Cardiac muscle cell (in vitro differentiated cells and primary cell): ENCODE measurements around the gene LRP1B. TPM values are rescaled to one million over a fixed set of nuclear protein-coding genes. Genes with fewer than 3 reads are reported as not detected.

Source experiments
- DNase-seq, 2 donors: peaks; one replicate each; pipeline versions ENCODE4 v3.0.0 to v3.0.0-alpha.2; 2010 to 2017; ENCODE audit warnings: low read depth in 1 of 2, low spot score in 1 of 2
- H3K27ac ChIP-seq: fragments of 200-600 bp; sonication (generic); 2 replicates; pipeline ENCODE4 v1.5.1; 2016
- H3K27me3 ChIP-seq: fragments of 200-600 bp; sonication (generic); 2 replicates; pipeline ENCODE4 v1.6.0; 2016; ENCODE audit warnings: control low read depth
- H3K36me3 ChIP-seq: fragments of 200-600 bp; sonication (generic); 2 replicates; pipeline ENCODE4 v1.5.1; 2016; ENCODE audit warnings: control low read depth
- H3K4me1 ChIP-seq: fragments of 200-600 bp; sonication (generic); 2 replicates; pipeline ENCODE4 v1.8.1; 2017; ENCODE audit warnings: low read depth, mild to moderate bottlenecking, mixed run types
- H3K4me3 ChIP-seq: fragments of 200-600 bp; sonication (generic); 2 replicates; pipeline ENCODE4 v1.5.1; 2016; ENCODE audit warnings: mild to moderate bottlenecking
- H3K9me3 ChIP-seq: fragments of 200-600 bp; sonication (generic); 2 replicates; pipeline ENCODE4 v1.5.1; 2017; ENCODE audit warnings: low read depth, mild to moderate bottlenecking, control low read depth
- polyA plus RNA-seq: library from polyadenylated mRNA; unstranded; fragments of >200 nt; fragmentation: Nextera tagmentation; extraction: Ambion mirVana; gene quantifications from 2 replicates; pipeline ENCODE4 v1.2.1, GENCODE V29; 2016
- total RNA-seq: library from RNA; depleted of rRNA; stranded (reverse); fragments of >200 nt; gene quantifications from 2 replicates; pipeline ENCODE4 v1.2.3, GENCODE V29; 2016
- TF ChIP-seq, protein P1 (sequence below): IDR thresholded peaks from 2 replicates; pipeline ENCODE4 v1.5.1; 2012; ENCODE audit warnings: low read depth, mild to moderate bottlenecking, low read length

The LRP1B gene
- total and polyA plus RNA-seq, 2 experiments from 2014 or later: 1.2 to 2.5 TPM

DNA sequence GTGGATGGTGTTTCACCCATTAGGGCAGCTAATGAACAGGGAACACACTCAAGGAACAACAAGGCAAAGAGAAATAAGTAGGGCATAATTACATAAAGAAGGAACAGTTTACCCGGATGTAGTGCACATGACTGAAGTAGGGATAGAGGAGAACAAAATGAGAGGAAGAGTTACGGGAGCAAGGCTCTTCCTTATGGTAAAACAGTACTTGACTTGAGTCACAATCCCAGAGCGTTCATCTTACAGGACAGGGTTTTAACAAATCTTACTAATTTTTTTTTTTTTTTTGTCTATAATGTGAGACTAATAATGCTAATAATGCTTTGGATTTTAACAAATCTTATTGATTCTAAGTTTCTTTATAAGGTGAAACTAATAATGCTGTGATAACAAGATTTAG, 1329.5 kb downstream of the LRP1B start:
- H3K27me3 ChIP-seq: no peaks in the 10 kb centered on the region
- H3K4me3 ChIP-seq: no peak overlapping the region
- H3K27ac ChIP-seq: no peak overlapping the region
- H3K4me1 ChIP-seq: no peaks in the 10 kb centered on the region
- TF ChIP-seq, protein P1, sequence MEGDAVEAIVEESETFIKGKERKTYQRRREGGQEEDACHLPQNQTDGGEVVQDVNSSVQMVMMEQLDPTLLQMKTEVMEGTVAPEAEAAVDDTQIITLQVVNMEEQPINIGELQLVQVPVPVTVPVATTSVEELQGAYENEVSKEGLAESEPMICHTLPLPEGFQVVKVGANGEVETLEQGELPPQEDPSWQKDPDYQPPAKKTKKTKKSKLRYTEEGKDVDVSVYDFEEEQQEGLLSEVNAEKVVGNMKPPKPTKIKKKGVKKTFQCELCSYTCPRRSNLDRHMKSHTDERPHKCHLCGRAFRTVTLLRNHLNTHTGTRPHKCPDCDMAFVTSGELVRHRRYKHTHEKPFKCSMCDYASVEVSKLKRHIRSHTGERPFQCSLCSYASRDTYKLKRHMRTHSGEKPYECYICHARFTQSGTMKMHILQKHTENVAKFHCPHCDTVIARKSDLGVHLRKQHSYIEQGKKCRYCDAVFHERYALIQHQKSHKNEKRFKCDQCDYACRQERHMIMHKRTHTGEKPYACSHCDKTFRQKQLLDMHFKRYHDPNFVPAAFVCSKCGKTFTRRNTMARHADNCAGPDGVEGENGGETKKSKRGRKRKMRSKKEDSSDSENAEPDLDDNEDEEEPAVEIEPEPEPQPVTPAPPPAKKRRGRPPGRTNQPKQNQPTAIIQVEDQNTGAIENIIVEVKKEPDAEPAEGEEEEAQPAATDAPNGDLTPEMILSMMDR: no peak
- DNase-seq: no peak
- H3K9me3 ChIP-seq: no peaks in the 10 kb centered on the region
- no peaks in the 10 kb centered on the region for H3K36me3 ChIP-seq

DNA sequence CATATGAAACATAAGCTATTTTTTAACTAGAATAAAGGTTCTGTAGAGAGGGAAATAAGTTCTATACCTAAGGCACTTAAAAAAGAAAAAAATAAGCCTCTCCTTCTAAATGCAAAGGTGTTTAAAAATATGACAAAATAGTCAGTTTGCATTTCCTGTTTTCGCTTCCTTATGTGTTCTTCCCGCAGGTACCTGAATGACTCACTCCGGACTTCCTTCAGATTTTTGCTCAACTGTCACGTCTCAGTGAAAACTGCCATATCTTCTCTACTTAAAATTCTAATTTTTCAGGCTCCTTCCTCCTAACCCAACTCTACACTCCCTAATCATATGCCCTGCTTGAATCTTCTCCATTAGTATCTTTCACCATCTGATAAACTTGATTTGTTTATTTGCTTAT, 1333.1 kb downstream of the LRP1B start:
- DNase-seq: no peak
- Histone ChIP-seq H3K36me3 (no peaks in the 10 kb centered on the region), H3K4me3 (no peak overlapping the region), H3K27ac (no peak overlapping the region), H3K27me3 (no peaks in the 10 kb centered on the region), H3K4me1 (no peaks in the 10 kb centered on the region), H3K9me3 (no peaks in the 10 kb centered on the region)
- TF ChIP-seq, protein P1: no peak

- Histone ChIP-seq H3K27ac (no peak overlapping the region), H3K36me3 (no peaks in the 10 kb centered on the region), H3K4me3 (no peak overlapping the region), H3K9me3 (no peaks in the 10 kb centered on the region), H3K4me1 (peaks cover under 1% of the 10 kb centered on the region), H3K27me3 (no peaks in the 10 kb centered on the region)
- TF ChIP-seq, protein P1: no peak
- DNase-seq: no peak
Measured at GRCh38 chr2:140791802-140792201, 1339.0 kb downstream of the LRP1B start.

DNA sequence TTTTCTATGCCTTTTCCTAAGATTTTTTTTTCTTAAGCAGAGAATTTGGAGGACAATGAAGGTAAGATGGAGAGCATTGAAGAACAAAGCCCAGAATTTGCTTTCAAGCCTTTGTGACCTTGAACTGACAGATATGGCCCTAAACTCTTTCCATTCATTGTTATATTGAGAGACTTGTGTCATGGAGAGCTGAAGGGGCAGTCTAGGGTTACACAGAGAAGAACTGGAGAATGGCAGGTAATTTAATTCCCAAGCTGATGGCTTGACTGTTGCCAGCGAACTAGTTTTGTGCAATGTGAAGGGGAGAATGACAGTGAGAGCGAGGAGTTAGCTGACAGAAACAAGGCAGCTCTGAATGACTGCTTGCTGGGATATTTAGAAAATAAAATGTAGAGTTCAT, 1344.2 kb downstream of the LRP1B start:
- Histone ChIP-seq H3K27me3 (no peaks in the 10 kb centered on the region), H3K36me3 (no peaks in the 10 kb centered on the region), H3K9me3 (no peaks in the 10 kb centered on the region), H3K4me1 (peaks cover 9% of the 10 kb centered on the region), H3K4me3 (no peak overlapping the region), H3K27ac (peak overlapping the region; percentile 67)
- peak in 1 of 2 donors; percentile 61 for DNase-seq
- TF ChIP-seq, protein P1: no peak

- Histone ChIP-seq H3K4me1 (peaks cover 2% of the 10 kb centered on the region), H3K27ac (no peak overlapping the region), H3K27me3 (no peaks in the 10 kb centered on the region), H3K9me3 (no peaks in the 10 kb centered on the region), H3K36me3 (no peaks in the 10 kb centered on the region), H3K4me3 (no peak overlapping the region)
- TF ChIP-seq, protein P1: no peak
- no peak for DNase-seq
Measured at GRCh38 chr2:140775411-140775810, 1355.4 kb downstream of the LRP1B start.

GRCh38 chr2:140770645-140771044, 1360.2 kb downstream of the LRP1B start:
- Histone ChIP-seq H3K4me3 (no peak overlapping the region), H3K27ac (no peak overlapping the region), H3K4me1 (no peaks in the 10 kb centered on the region), H3K9me3 (no peaks in the 10 kb centered on the region), H3K27me3 (no peaks in the 10 kb centered on the region), H3K36me3 (no peaks in the 10 kb centered on the region)
- DNase-seq: no peak
- TF ChIP-seq, protein P1: no peak
